Fibroblast of the aortic adventitia (primary cell): ENCODE results near the gene VTI1A. TPM values are rescaled to one million over a fixed set of nuclear protein-coding genes. Genes with fewer than 3 reads are reported as not detected.
A peak's percentile ranks its signal among the peaks of the same experiment; 100 is the strongest.

Experiments used
- DNase-seq: peaks from one replicate; pipeline ENCODE4 v3.0.0-alpha.2; 2010; ENCODE audit warnings: low read depth
- H3K4me3 ChIP-seq: 2 replicates; pipeline ENCODE4 v1.5.1; 2011; ENCODE audit warnings: low read depth, mild to moderate bottlenecking, control low read depth, low read length, moderate library complexity
- total RNA-seq: library from RNA; depleted of rRNA; stranded (reverse); fragments of >200 nt; gene quantifications from 2 replicates; pipeline ENCODE4 v1.2.3, GENCODE V29; 2012; ENCODE audit warnings: low replicate concordance
- TF ChIP-seq, protein P1 (sequence below): IDR thresholded peaks from 2 replicates; pipeline ENCODE4 v1.5.1; 2011; ENCODE audit warnings: mild to moderate bottlenecking, low read length, control low read depth, inconsistent platforms; ENCODE audit not compliant: insufficient read depth

Gene VTI1A
- total RNA-seq, 1 donor = 44.5 TPM

- TF ChIP-seq, protein P1, sequence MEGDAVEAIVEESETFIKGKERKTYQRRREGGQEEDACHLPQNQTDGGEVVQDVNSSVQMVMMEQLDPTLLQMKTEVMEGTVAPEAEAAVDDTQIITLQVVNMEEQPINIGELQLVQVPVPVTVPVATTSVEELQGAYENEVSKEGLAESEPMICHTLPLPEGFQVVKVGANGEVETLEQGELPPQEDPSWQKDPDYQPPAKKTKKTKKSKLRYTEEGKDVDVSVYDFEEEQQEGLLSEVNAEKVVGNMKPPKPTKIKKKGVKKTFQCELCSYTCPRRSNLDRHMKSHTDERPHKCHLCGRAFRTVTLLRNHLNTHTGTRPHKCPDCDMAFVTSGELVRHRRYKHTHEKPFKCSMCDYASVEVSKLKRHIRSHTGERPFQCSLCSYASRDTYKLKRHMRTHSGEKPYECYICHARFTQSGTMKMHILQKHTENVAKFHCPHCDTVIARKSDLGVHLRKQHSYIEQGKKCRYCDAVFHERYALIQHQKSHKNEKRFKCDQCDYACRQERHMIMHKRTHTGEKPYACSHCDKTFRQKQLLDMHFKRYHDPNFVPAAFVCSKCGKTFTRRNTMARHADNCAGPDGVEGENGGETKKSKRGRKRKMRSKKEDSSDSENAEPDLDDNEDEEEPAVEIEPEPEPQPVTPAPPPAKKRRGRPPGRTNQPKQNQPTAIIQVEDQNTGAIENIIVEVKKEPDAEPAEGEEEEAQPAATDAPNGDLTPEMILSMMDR = no peak
- H3K4me3 ChIP-seq = no peak overlapping the region
- DNase-seq = no peak
Observed at GRCh38 chr10:112649822-112650152, 202.8 kb downstream of the VTI1A start.

- peak; percentile 21 for DNase-seq
- TF ChIP-seq, protein P1 = no peak
- no peak overlapping the region for H3K4me3 ChIP-seq
Observed at GRCh38 chr10:112650588-112651030, 203.6 kb downstream of the VTI1A start.

DNA sequence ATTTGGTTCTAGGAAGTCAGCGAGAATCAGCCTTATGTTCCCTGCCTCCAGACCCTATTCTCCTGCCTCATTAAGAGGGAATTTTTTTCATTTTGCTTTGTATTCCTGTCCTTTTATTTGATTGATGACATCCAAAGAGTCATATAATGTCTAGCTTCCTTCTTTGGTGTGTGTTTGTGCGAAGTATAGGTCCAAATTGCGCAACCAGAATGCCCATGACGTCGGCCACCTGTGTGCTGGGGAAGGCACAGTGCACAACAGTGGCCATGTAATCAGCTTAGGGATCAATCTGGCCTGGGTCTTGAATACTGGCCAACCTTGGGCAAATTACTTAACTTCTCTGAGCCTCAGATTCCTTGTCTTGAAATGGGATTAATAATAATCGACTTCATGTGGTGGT is 206.2 kb downstream of the VTI1A start:
- no peak overlapping the region for H3K4me3 ChIP-seq
- no peak for DNase-seq
- TF ChIP-seq, protein P1 = no peak

GRCh38 chr10:112653851-112654250 is 206.8 kb downstream of the VTI1A start:
- no peak overlapping the region for H3K4me3 ChIP-seq
- TF ChIP-seq, protein P1 = no peak
- no peak for DNase-seq

DNA sequence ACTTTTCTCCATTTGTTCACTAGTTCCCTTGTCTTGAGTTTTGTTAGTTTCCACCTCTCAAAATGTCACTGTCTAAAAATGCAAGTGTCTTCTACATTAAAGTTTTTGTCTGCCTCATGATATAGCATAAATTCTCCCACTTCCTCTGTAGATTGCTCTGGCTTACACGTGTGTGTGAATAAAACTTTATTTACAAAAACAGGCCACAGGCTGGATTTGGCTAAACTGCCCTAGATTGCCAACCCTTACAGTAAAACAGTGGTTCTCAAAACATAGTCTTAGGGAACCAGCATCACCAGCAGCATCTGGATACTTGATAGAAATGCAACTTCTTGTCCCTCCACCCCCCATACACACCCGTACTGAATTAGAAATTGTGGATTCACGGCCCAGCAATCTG is 207.8 kb downstream of the VTI1A start:
- no peak for DNase-seq

GRCh38 chr10:112655722-112656121 is 208.7 kb downstream of the VTI1A start:
- DNase-seq = no peak
- TF ChIP-seq, protein P1 = no peak
- H3K4me3 ChIP-seq = no peak overlapping the region

More for the DNA sequence above, 207.8 kb downstream of the VTI1A start:
- no peak overlapping the region for H3K4me3 ChIP-seq
- TF ChIP-seq, protein P1 = no peak

GRCh38 chr10:112658465-112658864 is 211.4 kb downstream of the VTI1A start:
- H3K4me3 ChIP-seq = no peak overlapping the region
- DNase-seq = no peak
- TF ChIP-seq, protein P1 = no peak
